ENCODE measurements around the gene DES.
"Not testable (repeated sequence)": the region's sequence is repeated elsewhere in the genome, so short reads cannot be mapped to it uniquely, and the experiment has no call there.

Gene DES

GRCh38 chr2:219388121-219388906, 29.9 kb upstream of the DES start:
- TF ChIP-seq POLR2A (IDR thresholded peaks at IDR 0.05; ENCODE audit: low read length) (peak; percentile 20), GATA1 (IDR thresholded peaks at IDR 0.05; ENCODE audit: low read depth, low read length) (no peak)
- peak; percentile 99 to 100 for DNase-seq

GRCh38 chr2:219388907-219389156, 29.3 kb upstream of the DES start:
- peak in 1 of 2 experiments; percentile 45 for DNase-seq
- TF ChIP-seq POLR2A (IDR thresholded peaks at IDR 0.05; ENCODE audit: low read length): no peak
- TF ChIP-seq GATA1 (IDR thresholded peaks at IDR 0.05; ENCODE audit: low read depth, low read length): no peak

GRCh38 chr2:219392754-219393153, 25.4 kb upstream of the DES start:
- no peak for DNase-seq
- TF ChIP-seq POLR2A (IDR thresholded peaks at IDR 0.05; ENCODE audit: low read length): no peak
- no peak for TF ChIP-seq GATA1 (IDR thresholded peaks at IDR 0.05; ENCODE audit: low read depth, low read length)

GRCh38 chr2:219395056-219395455, 23.1 kb upstream of the DES start:
- DNase-seq: not testable (repeated sequence)

- no peak for TF ChIP-seq POLR2A (IDR thresholded peaks at IDR 0.05; ENCODE audit: low read length)
- TF ChIP-seq GATA1 (IDR thresholded peaks at IDR 0.05; ENCODE audit: low read depth, low read length): no peak
- no peak for DNase-seq
Measured at GRCh38 chr2:219395609-219396008, 22.6 kb upstream of the DES start.

- no peak for TF ChIP-seq GATA1 (IDR thresholded peaks at IDR 0.05; ENCODE audit: low read depth, low read length)
- TF ChIP-seq POLR2A (IDR thresholded peaks at IDR 0.05; ENCODE audit: low read length): no peak
- DNase-seq: no peak
Measured at GRCh38 chr2:219396863-219397457, 21.2 kb upstream of the DES start.

GRCh38 chr2:219398721-219399363, 19.3 kb upstream of the DES start:
- TF ChIP-seq GATA1 (IDR thresholded peaks at IDR 0.05; ENCODE audit: low read depth, low read length) (no peak), POLR2A (IDR thresholded peaks at IDR 0.05; ENCODE audit: low read length) (no peak)
- DNase-seq: no peak

GRCh38 chr2:219399716-219400478, 18.3 kb upstream of the DES start:
- DNase-seq: no peak
- TF ChIP-seq POLR2A (IDR thresholded peaks at IDR 0.05; ENCODE audit: low read length) (no peak), GATA1 (IDR thresholded peaks at IDR 0.05; ENCODE audit: low read depth, low read length) (no peak)

GRCh38 chr2:219400562-219400961, 17.6 kb upstream of the DES start:
- TF ChIP-seq POLR2A (IDR thresholded peaks at IDR 0.05; ENCODE audit: low read length) (no peak), GATA1 (IDR thresholded peaks at IDR 0.05; ENCODE audit: low read depth, low read length) (no peak)
- no peak for DNase-seq

GRCh38 chr2:219401606-219402005, 16.6 kb upstream of the DES start:
- no peak for DNase-seq
- TF ChIP-seq GATA1 (IDR thresholded peaks at IDR 0.05; ENCODE audit: low read depth, low read length) (no peak), POLR2A (IDR thresholded peaks at IDR 0.05; ENCODE audit: low read length) (no peak)

- TF ChIP-seq POLR2A (IDR thresholded peaks at IDR 0.05; ENCODE audit: low read length) (no peak), GATA1 (IDR thresholded peaks at IDR 0.05; ENCODE audit: low read depth, low read length) (no peak)
- peak; percentile 65 to 75 for DNase-seq
Measured at GRCh38 chr2:219402665-219403515, 15.3 kb upstream of the DES start.

- TF ChIP-seq GATA1 (IDR thresholded peaks at IDR 0.05; ENCODE audit: low read depth, low read length): no peak
- TF ChIP-seq POLR2A (IDR thresholded peaks at IDR 0.05; ENCODE audit: low read length): no peak
- DNase-seq: no peak
Measured at GRCh38 chr2:219403861-219404260, 14.3 kb upstream of the DES start.

GRCh38 chr2:219404291-219404910, 13.8 kb upstream of the DES start:
- no peak for DNase-seq
- TF ChIP-seq POLR2A (IDR thresholded peaks at IDR 0.05; ENCODE audit: low read length) (no peak), GATA1 (IDR thresholded peaks at IDR 0.05; ENCODE audit: low read depth, low read length) (no peak)

Data from erythroblast (primary cell).